Activated CD4-positive, alpha-beta T cell treated with anti-CD3 and anti-CD28 coated beads, Interleukin-2, amount 10 ng/mL, durations not matched to agents 7 days and 5 days (primary cell): ENCODE data around the gene SDF2L1. TPM values are rescaled to one million over a fixed set of nuclear protein-coding genes. Genes with fewer than 3 reads are reported as not detected.
"Not testable (repeated sequence)": the region's sequence is repeated elsewhere in the genome, so short reads cannot be mapped to it uniquely, and the experiment has no call there.

Experiments used
- CTCF ChIA-PET: fragments of 350-600 bp; sonication (Branson Sonifier 250); formaldehyde crosslinking; loops from one replicate; lab custom pipeline; 2021; ENCODE audit warnings: antibody characterized with exemption; lab: Charles Lee
- POLR2A ChIA-PET: fragments of 350-600 bp; sonication (Branson Sonifier 250); formaldehyde crosslinking; loops from one replicate; lab custom pipeline; 2021; ENCODE audit warnings: antibody characterized with exemption; lab: Charles Lee
- DNase-seq: peaks from one replicate; pipeline ENCODE4 v3.0.0-alpha.2; 2020
- H3K27ac Mint-ChIP-seq: one replicate; pipeline ENCODE4 v1.8.0; 2021; ENCODE audit warnings: mild to moderate bottlenecking, moderate library complexity, mixed read lengths
- H3K27me3 Mint-ChIP-seq: one replicate; pipeline ENCODE4 v1.8.0; 2021; ENCODE audit warnings: mixed read lengths
- H3K36me3 Mint-ChIP-seq: one replicate; pipeline ENCODE4 v1.8.0; 2021; ENCODE audit warnings: low read depth, mixed read lengths
- H3K4me1 Mint-ChIP-seq: one replicate; pipeline ENCODE4 v1.8.0; 2021; ENCODE audit warnings: mixed read lengths
- H3K4me3 Mint-ChIP-seq: one replicate; pipeline ENCODE4 v1.8.0; 2021; ENCODE audit warnings: mild to moderate bottlenecking, moderate library complexity, mixed read lengths
- H3K9me3 Mint-ChIP-seq: one replicate; pipeline ENCODE4 v1.8.0; 2021; ENCODE audit warnings: mixed read lengths
- total RNA-seq, 2 experiments: library from RNA; stranded (reverse); gene quantifications; one replicate each; pipeline ENCODE4 v1.2.3, GENCODE V29; 2021

SDF2L1 gene
- total RNA-seq, 2 experiments from 2014 or later, result 39.7 to 59.4 TPM

GRCh38 chr22:21660904-21661303, 18.8 kb downstream of the SDF2L1 start:
- Mint-ChIP-seq H3K4me3 (no peak overlapping the region), H3K36me3 (no peaks in the 10 kb centered on the region), H3K27ac (no peak overlapping the region), H3K9me3 (no peaks in the 10 kb centered on the region), H3K27me3 (no peaks in the 10 kb centered on the region), H3K4me1 (peaks cover 32% of the 10 kb centered on the region)
- POLR2A ChIA-PET, result no interaction called here
- CTCF ChIA-PET, result no interaction called here
- no peak for DNase-seq

DNA sequence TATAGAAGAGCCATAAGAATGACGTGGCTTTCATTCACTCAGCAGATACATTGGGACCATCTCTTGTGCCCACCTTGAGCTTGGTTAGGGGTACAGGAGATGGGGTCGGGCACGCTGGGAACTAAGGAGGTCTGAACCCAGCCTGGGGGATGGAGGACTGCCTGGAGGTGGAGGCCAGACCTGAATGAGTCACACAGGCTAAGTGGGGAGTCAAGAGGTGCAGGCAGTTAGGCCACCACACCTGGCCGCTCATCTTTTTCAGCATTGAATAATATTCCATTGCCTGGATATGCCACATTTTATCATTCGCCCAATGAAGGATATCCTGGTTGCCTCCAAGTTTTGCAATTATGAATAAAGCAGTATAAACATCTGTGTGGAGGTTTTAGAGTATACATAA, 19.9 kb downstream of the SDF2L1 start:
- no peaks in the 10 kb centered on the region for H3K27me3 Mint-ChIP-seq
- ChIA-PET CTCF (no interaction called here), POLR2A (no interaction called here)
- no peaks in the 10 kb centered on the region for H3K36me3 Mint-ChIP-seq
- H3K9me3 Mint-ChIP-seq, result no peaks in the 10 kb centered on the region
- DNase-seq, result no peak
- H3K27ac Mint-ChIP-seq, result no peak overlapping the region
- no peak overlapping the region for H3K4me3 Mint-ChIP-seq
- H3K4me1 Mint-ChIP-seq, result peaks cover 24% of the 10 kb centered on the region

GRCh38 chr22:21663738-21664137, 21.6 kb downstream of the SDF2L1 start:
- DNase-seq, result no peak
- peak overlapping the region; percentile 20 for H3K27ac Mint-ChIP-seq
- H3K9me3 Mint-ChIP-seq, result no peaks in the 10 kb centered on the region
- ChIA-PET POLR2A (no interaction called here), CTCF (interaction anchor here (0.6 to 2.9 kb wide), 2 partner anchors 15 to 34 kb away, joined by 3 to 11 read pairs; partner anchors contain the start of gene YDJC)
- H3K4me3 Mint-ChIP-seq, result no peak overlapping the region
- H3K36me3 Mint-ChIP-seq, result peaks cover 2% of the 10 kb centered on the region
- H3K4me1 Mint-ChIP-seq, result peaks cover 24% of the 10 kb centered on the region
- no peaks in the 10 kb centered on the region for H3K27me3 Mint-ChIP-seq

GRCh38 chr22:21665047-21665851, 23.1 kb downstream of the SDF2L1 start:
- Mint-ChIP-seq H3K36me3 (peaks cover 4% of the 10 kb centered on the region), H3K27ac (peak overlapping the region; percentile 90), H3K9me3 (no peaks in the 10 kb centered on the region), H3K27me3 (no peaks in the 10 kb centered on the region), H3K4me1 (peaks cover 28% of the 10 kb centered on the region), H3K4me3 (peak overlapping the region; percentile 98)
- DNase-seq, result no peak
- CTCF ChIA-PET, result interaction anchor here (1.3 to 2.9 kb wide), 3 partner anchors 22 to 69 kb away, joined by 3 to 11 read pairs (median 6); partner anchors contain the start of gene YDJC
- POLR2A ChIA-PET, result interaction anchor here (0.5 kb wide), 1 partner anchor 17 kb away, joined by 3 read pairs; no protein-coding TSS in a partner anchor

- H3K4me1 Mint-ChIP-seq, result peaks cover 30% of the 10 kb centered on the region
- no peaks in the 10 kb centered on the region for H3K27me3 Mint-ChIP-seq
- CTCF ChIA-PET, result interaction anchor here (1.0 to 2.9 kb wide), 2 partner anchors 21 to 37 kb away, joined by 3 to 11 read pairs; partner anchors contain the start of gene YDJC
- POLR2A ChIA-PET, result no interaction called here
- peak overlapping the region; percentile 90 for H3K27ac Mint-ChIP-seq
- DNase-seq, result no peak
- H3K9me3 Mint-ChIP-seq, result no peaks in the 10 kb centered on the region
- H3K4me3 Mint-ChIP-seq, result peak overlapping the region; percentile 98
- peaks cover 15% of the 10 kb centered on the region for H3K36me3 Mint-ChIP-seq
These were observed 24.7 kb downstream of the SDF2L1 start for GRCh38 chr22:21666786-21667185.

DNA sequence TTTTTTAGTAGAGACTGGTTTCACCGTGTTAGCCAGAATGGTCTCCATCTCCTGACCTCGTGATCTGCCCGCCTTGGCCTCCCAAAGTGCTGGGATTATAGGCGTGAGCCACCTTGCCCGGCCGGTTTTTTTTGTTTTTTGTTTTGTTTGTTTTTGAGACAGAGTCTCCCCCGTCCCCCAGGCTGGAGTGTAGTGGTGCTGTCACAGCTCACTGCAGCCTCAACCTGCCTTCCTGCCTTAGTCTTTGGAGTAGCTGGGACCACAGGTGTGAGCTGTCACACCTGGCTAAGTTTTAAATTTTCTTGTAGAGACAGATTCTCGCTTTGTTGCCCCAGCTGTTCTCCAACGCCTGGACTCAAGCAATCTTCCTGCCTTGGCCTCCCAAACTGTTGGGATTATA, 26.9 kb downstream of the SDF2L1 start:
- Mint-ChIP-seq H3K27ac (no peak overlapping the region), H3K36me3 (peaks cover 27% of the 10 kb centered on the region), H3K27me3 (no peaks in the 10 kb centered on the region), H3K4me1 (peaks cover 29% of the 10 kb centered on the region), H3K4me3 (no peak overlapping the region), H3K9me3 (no peaks in the 10 kb centered on the region)
- DNase-seq, result no peak
- ChIA-PET CTCF (no interaction called here), POLR2A (interaction anchor here (0.7 kb wide), 1 partner anchor 269 kb away, joined by 5 read pairs; no protein-coding TSS in a partner anchor)

- POLR2A ChIA-PET, result no interaction called here
- Mint-ChIP-seq H3K36me3 (peaks cover 51% of the 10 kb centered on the region), H3K9me3 (no peaks in the 10 kb centered on the region), H3K27ac (no peak overlapping the region), H3K27me3 (no peaks in the 10 kb centered on the region), H3K4me1 (peaks cover 16% of the 10 kb centered on the region), H3K4me3 (no peak overlapping the region)
- CTCF ChIA-PET, result interaction anchor here (1.0 kb wide), 1 partner anchor 20 kb away, joined by 3 read pairs; no protein-coding TSS in a partner anchor
- no peak for DNase-seq
These were observed 30.1 kb downstream of the SDF2L1 start for GRCh38 chr22:21672107-21672629.

DNA sequence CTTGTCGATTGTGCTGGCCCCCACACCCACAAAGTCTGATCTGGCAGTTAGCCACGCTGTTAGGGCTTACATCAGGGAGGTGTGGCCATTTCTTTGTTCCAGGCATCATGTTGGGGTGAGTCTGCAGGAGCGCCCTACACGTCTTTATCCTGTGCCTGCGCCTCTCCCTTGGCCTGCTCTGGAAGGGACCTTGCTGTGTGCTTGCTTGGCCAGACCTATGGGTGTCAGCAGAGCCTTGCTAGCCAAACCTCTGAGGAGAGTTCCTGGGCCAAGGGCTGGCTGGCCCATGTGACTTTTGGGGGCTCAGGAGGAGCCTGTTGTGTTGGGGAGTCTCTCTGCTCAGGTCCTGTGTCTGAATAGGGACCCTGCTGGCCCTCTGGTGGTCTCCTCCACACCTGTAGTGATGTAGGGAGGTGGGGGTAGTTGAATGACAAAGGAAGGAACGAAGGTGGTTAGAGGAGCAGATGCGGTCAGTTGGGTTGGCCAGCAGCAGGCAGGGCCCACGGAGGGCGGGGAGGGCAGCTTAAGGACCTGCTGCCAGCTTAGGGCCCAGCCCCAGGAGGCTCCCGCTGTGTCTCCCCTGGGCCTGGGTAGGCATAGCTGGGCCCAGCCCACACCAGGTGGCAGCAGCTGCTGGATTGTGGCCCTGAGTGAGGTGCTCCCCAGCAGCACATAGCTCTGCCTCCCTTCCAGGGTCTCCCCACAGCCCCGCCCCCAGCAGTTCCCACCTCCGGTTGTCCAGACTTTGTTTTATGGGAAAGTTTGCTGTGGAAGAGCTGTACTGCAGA, 31.6 kb downstream of the SDF2L1 start:
- Mint-ChIP-seq H3K27ac (no peak overlapping the region), H3K27me3 (no peaks in the 10 kb centered on the region), H3K4me1 (peaks cover 8% of the 10 kb centered on the region), H3K9me3 (no peaks in the 10 kb centered on the region), H3K4me3 (no peak overlapping the region), H3K36me3 (peaks cover 52% of the 10 kb centered on the region)
- DNase-seq, result no peak
- ChIA-PET POLR2A (no interaction called here), CTCF (no interaction called here)

DNA sequence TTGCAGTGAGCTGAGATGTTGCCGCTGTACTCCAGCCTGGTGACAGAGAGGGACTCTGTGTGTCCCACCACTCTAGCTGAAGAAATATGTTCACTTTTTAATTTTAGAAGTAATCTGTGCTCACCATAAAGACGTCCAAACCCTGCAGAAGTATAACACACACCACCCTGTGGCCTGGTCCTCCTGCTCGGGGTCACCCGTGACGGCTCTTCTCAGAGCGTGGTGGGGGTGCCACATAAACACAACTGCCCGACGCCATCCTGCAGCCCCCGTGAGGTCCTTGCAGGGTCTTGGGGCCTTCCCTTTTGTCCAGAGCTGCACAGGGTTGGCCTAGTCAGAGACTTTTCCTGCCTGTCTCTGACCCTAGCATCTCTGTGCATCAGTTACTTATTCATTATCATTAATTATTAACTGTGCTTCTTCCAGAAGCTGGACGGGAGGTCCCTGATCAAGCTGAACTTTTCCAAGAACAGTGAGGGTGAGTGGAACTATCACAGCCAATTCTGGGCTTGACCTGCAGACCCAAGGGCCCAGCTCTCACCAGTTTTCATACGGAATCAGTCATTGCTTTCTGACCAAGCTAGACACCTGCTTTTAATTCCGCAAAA, 32.6 kb downstream of the SDF2L1 start:
- Mint-ChIP-seq H3K4me3 (no peak overlapping the region), H3K9me3 (no peaks in the 10 kb centered on the region), H3K27ac (no peak overlapping the region), H3K4me1 (peaks cover 4% of the 10 kb centered on the region), H3K27me3 (no peaks in the 10 kb centered on the region), H3K36me3 (peaks cover 52% of the 10 kb centered on the region)
- ChIA-PET CTCF (interaction anchor here (1.1 kb wide), 1 partner anchor 19 kb away, joined by 4 read pairs; no protein-coding TSS in a partner anchor), POLR2A (no interaction called here)
- DNase-seq, result no peak

DNA sequence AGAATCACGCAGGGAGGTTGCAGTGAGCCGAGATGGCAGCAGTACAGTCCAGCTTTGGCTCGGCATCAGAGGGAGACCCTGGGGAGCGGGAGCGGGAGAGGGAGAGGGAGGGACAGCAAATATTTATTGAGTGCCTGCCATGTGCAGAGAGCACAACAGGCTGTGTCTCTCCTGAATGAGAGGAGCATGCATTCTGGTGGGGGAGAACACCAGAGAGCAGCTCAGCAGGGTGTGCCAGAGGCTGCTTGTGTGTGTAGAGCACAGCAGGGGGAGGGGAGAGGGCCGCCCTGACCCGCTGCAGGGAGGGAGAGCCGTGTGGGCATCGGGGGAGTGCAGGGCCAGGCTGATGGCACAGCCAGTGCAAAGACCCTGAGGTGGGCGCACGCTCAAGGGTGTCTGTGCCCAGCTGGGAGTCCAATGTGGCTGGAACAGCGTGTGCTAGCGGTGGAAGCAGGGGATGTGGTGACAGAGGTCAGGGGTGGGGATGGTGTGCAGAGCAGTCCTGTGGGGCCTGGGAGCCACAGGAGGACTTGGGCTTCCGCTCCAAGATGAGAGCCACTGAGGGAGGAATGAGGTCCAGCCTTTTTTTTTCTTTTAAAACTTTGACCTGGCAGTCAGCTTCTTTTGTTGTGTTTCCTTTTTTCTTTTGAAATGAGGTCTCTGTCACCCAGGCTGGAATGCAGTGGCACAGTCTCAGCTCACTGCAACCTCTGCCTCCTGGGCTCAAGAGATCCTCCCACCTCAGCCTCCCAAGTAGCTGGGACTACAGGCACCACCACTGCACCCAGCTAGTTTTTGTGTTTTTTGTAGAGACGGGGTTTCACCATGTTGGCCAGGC, 35.7 kb downstream of the SDF2L1 start:
- ChIA-PET POLR2A (no interaction called here), CTCF (no interaction called here)
- H3K9me3 Mint-ChIP-seq, result no peaks in the 10 kb centered on the region
- no peak for DNase-seq
- peaks cover 33% of the 10 kb centered on the region for H3K36me3 Mint-ChIP-seq
- no peak overlapping the region for H3K4me3 Mint-ChIP-seq
- H3K27ac Mint-ChIP-seq, result peak overlapping the region; percentile 13
- peaks cover 2% of the 10 kb centered on the region for H3K4me1 Mint-ChIP-seq
- no peaks in the 10 kb centered on the region for H3K27me3 Mint-ChIP-seq

DNA sequence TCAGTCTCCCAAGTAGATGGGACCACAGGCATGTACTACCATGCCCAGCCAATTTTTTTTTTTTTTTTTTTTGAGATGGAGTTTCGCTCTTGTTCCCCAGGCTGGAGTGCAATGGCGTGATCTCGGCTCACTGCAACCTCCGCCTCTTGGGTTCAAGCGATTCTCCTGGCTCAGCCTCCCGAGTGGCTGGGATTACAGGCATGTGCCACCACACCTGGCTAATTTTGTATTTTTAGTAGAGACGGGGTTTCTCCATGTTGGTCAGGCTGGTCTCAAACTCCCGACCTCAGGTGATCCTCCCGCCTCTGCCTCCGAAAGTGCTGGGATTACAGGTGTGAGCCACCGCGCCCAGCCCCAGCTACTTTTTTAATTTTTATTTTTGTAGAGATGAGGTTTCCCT, 36.7 kb downstream of the SDF2L1 start:
- H3K4me3 Mint-ChIP-seq, POLR2A ChIA-PET, H3K4me1 Mint-ChIP-seq, DNase-seq, H3K9me3 Mint-ChIP-seq, H3K27ac Mint-ChIP-seq, H3K27me3 Mint-ChIP-seq, CTCF ChIA-PET: not testable (repeated sequence)
- peaks cover 30% of the 10 kb centered on the region for H3K36me3 Mint-ChIP-seq

DNA sequence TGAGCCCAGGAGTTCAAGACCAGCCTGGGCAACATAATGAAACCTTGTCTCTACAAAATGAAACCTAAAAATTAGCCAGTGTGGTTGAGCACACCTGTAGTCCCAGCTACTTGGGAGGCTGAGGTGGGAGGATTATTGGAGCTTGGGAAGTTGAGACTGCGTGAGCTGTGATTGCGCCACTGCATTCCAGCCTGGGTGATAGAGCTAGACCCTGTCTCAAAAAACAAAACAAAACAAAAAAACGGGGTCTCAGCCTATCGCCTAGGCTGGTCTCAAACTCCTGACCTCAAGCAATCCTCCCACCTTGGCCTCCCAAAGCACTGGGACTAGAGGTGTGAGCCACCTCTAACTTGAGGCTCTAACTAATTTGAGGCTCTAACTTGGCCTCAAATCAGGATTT, 37.3 kb downstream of the SDF2L1 start:
- Mint-ChIP-seq H3K4me1 (peaks cover 2% of the 10 kb centered on the region), H3K27ac (no peak overlapping the region), H3K36me3 (peaks cover 27% of the 10 kb centered on the region), H3K27me3 (no peaks in the 10 kb centered on the region), H3K9me3 (no peaks in the 10 kb centered on the region), H3K4me3 (no peak overlapping the region)
- DNase-seq, result no peak
- ChIA-PET CTCF (no interaction called here), POLR2A (no interaction called here)
